ENCODE results near the gene OVOL2.

OVOL2 gene

DNA sequence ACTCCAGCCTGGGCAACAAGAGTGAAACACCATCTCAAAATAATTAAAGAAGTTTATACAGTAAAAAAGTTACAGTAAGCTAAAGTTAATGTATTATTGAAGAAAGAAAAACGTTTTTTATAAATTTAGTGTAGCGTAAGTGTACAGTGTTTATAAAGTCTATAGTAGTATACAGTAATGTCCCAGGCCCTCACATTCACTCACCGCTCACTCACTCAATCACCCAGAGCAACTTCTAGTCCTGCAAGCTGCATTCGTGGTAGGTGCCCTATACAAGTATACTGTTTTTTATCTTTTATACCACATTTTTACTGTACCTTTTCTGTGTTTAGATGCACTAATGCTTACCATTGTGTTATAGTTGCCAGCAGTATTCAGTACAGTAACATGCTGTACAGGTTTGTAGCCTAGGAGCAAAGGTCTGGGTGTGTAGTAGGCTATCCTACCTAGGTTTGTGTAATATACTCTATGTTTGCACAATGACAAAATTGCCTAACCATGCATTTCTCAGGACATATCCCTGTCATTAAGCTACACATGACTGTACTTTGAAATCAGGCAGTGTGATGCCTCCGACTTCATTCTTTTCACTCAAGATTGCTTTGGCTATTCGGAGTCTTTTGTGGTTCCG lies 72.2 kb downstream of the OVOL2 start:
- no peak for DNase-seq (ENCODE audit: low read depth, low spot score)

DNA sequence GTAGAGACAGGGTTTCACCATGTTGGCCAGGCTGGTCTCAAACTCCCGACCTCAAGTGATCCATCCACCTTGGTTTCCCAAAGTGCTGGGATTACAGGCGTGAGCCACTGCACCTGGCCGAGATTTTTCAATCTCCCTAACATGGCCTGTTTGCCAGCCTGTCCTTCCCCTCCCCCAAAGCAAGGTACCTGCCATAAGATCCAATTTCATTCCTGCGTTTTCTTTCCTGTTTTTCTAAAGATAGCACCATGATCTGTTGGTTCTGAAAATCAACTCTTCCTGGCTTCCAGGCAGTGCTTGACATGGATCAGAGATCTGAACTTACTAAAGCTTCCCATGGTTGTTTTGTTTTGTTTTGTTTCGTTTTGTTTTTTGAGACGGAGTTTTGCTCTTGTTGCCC lies 81.4 kb downstream of the OVOL2 start:
- DNase-seq (ENCODE audit: low read depth, low spot score), result no peak
